ENCODE data around the gene LHFPL6. TPM values are rescaled to one million over a fixed set of nuclear protein-coding genes. Genes with fewer than 3 reads are reported as not detected.

Gene LHFPL6
- total and polyA plus RNA-seq, 2 experiments from 2014 or later: 91.2 to 111 TPM

GRCh38 chr13:39450176-39450575 lies 152.8 kb downstream of the LHFPL6 start:
- in situ Hi-C loops (cut with MboI): no loop called here
- TF ChIP-seq EZH2phosphoT487 (IDR thresholded peaks at IDR 0.05; ENCODE audit: insufficient read depth, low read depth): no peak

GRCh38 chr13:39448834-39449233 lies 154.2 kb downstream of the LHFPL6 start:
- DNase-seq: no peak
- Histone ChIP-seq H3K4me2 (ENCODE audit: unreplicated experiment) (no peak overlapping the region), H3K4me1 (ENCODE audit: insufficient read depth) (peaks cover 19% of the 10 kb centered on the region), H3K79me2 (ENCODE audit: insufficient read depth) (peaks cover 30% of the 10 kb centered on the region; the same call in 1 of the 2 replicates), H3F3A (ENCODE audit: insufficient read depth) (0 out of 2 replicates have a peak, but pooled peaks cover 6% of the 10 kb centered on the region), H4K20me1 (ENCODE audit: insufficient read depth) (0 out of 2 replicates have a peak, but pooled peaks cover 4% of the 10 kb centered on the region), H3K4me3 (no peak overlapping the region), H2AFZ (no peak overlapping the region), H3K9ac (no peak overlapping the region), H3K9me2 (ENCODE audit: insufficient read depth) (no peaks in the 10 kb centered on the region; the same call in 1 of the 2 replicates), H3K27ac (no peak overlapping the region), H3K27me3 (replicated peaks; ENCODE audit: insufficient read depth) (no peaks in the 10 kb centered on the region), H3K9me3 (ENCODE audit: low read depth) (no peaks in the 10 kb centered on the region), H3K36me3 (ENCODE audit: low read depth) (no peaks in the 10 kb centered on the region)
- in situ Hi-C loops (cut with MboI): no loop called here
- WGBS, 2 experiments (ENCODE audit: low coverage in 1 of 2, low lambda C conversion rate in 2 of 2, missing lambda C conversion rate in 2 of 2): 44 to 52% methylated on average over 3 of the region's 3 CpGs
- TF ChIP-seq EZH2 (IDR thresholded peaks at IDR 0.05; ENCODE audit: insufficient read depth, poor library complexity, severe bottlenecking): no peak
- TF ChIP-seq EZH2phosphoT487 (IDR thresholded peaks at IDR 0.05; ENCODE audit: insufficient read depth, low read depth): no peak

More at GRCh38 chr13:39450176-39450575, 152.8 kb downstream of the LHFPL6 start:
- no peak overlapping the region for H3K4me3 ChIP-seq
- no peaks in the 10 kb centered on the region for H3K9me3 ChIP-seq (ENCODE audit: low read depth)
- H2AFZ ChIP-seq: no peak overlapping the region
- H4K20me1 ChIP-seq (ENCODE audit: insufficient read depth): 0 out of 2 replicates have a peak, but pooled peaks cover 4% of the 10 kb centered on the region
- no peak overlapping the region for H3K9ac ChIP-seq
- H3F3A ChIP-seq (ENCODE audit: insufficient read depth): 0 out of 2 replicates have a peak, but pooled peaks cover 6% of the 10 kb centered on the region
- H3K27ac ChIP-seq: no peak overlapping the region
- H3K4me2 ChIP-seq (ENCODE audit: unreplicated experiment): no peak overlapping the region
- H3K9me2 ChIP-seq (ENCODE audit: insufficient read depth): no peaks in the 10 kb centered on the region; the same call in 1 of the 2 replicates
- no peaks in the 10 kb centered on the region for H3K27me3 ChIP-seq (replicated peaks; ENCODE audit: insufficient read depth)
- H3K36me3 ChIP-seq (ENCODE audit: low read depth): no peaks in the 10 kb centered on the region
- no peak for DNase-seq
- H3K4me1 ChIP-seq (ENCODE audit: insufficient read depth): peaks cover 19% of the 10 kb centered on the region
- H3K79me2 ChIP-seq (ENCODE audit: insufficient read depth): peaks cover 35% of the 10 kb centered on the region; the same call in 1 of the 2 replicates

- in situ Hi-C loops (cut with MboI): no loop called here
Observed at GRCh38 chr13:39446865-39447264, 156.1 kb downstream of the LHFPL6 start.

GRCh38 chr13:39444866-39445265 lies 158.1 kb downstream of the LHFPL6 start:
- no peaks in the 10 kb centered on the region for H3K9me3 ChIP-seq (ENCODE audit: low read depth)
- no peaks in the 10 kb centered on the region for H3K36me3 ChIP-seq (ENCODE audit: low read depth)
- H3K4me2 ChIP-seq (ENCODE audit: unreplicated experiment): no peak overlapping the region
- no peaks in the 10 kb centered on the region for H3K4me1 ChIP-seq (ENCODE audit: insufficient read depth)
- H3K9me2 ChIP-seq (ENCODE audit: insufficient read depth): no peaks in the 10 kb centered on the region; the same call in 1 of the 2 replicates
- 93 to 98% methylated on average over 2 of the region's 2 CpGs for WGBS, 2 experiments (ENCODE audit: low coverage in 1 of 2, low lambda C conversion rate in 2 of 2, missing lambda C conversion rate in 2 of 2)
- H3K4me3 ChIP-seq: no peak overlapping the region
- no peak for DNase-seq
- no peak for TF ChIP-seq EZH2 (IDR thresholded peaks at IDR 0.05; ENCODE audit: insufficient read depth, poor library complexity, severe bottlenecking)
- no peak for TF ChIP-seq EZH2phosphoT487 (IDR thresholded peaks at IDR 0.05; ENCODE audit: insufficient read depth, low read depth)
- H3F3A ChIP-seq (ENCODE audit: insufficient read depth): no peaks in the 10 kb centered on the region
- H3K9ac ChIP-seq: no peak overlapping the region
- no peak overlapping the region for H3K27ac ChIP-seq
- no peaks in the 10 kb centered on the region for H3K27me3 ChIP-seq (replicated peaks; ENCODE audit: insufficient read depth)
- in situ Hi-C loops (cut with MboI): no loop called here
- H4K20me1 ChIP-seq (ENCODE audit: insufficient read depth): no peaks in the 10 kb centered on the region
- peaks cover 9% of the 10 kb centered on the region; the same call in 1 of the 2 replicates for H3K79me2 ChIP-seq (ENCODE audit: insufficient read depth)
- H2AFZ ChIP-seq: no peak overlapping the region

More at GRCh38 chr13:39446865-39447264, 156.1 kb downstream of the LHFPL6 start:
- Histone ChIP-seq H3K4me2 (ENCODE audit: unreplicated experiment) (no peak overlapping the region), H3K36me3 (ENCODE audit: low read depth) (no peaks in the 10 kb centered on the region), H3F3A (ENCODE audit: insufficient read depth) (0 out of 2 replicates have a peak, but pooled peaks cover under 1% of the 10 kb centered on the region), H3K9me3 (ENCODE audit: low read depth) (no peaks in the 10 kb centered on the region), H3K27me3 (replicated peaks; ENCODE audit: insufficient read depth) (no peaks in the 10 kb centered on the region), H3K27ac (no peak overlapping the region), H3K9me2 (ENCODE audit: insufficient read depth) (no peaks in the 10 kb centered on the region; the same call in 1 of the 2 replicates), H4K20me1 (ENCODE audit: insufficient read depth) (0 out of 2 replicates have a peak, but pooled peaks cover 4% of the 10 kb centered on the region), H3K79me2 (ENCODE audit: insufficient read depth) (peaks cover 22% of the 10 kb centered on the region; the same call in 1 of the 2 replicates), H3K9ac (no peak overlapping the region), H3K4me1 (ENCODE audit: insufficient read depth) (peaks cover 8% of the 10 kb centered on the region), H2AFZ (no peak overlapping the region), H3K4me3 (no peak overlapping the region)
- no peak for DNase-seq
- TF ChIP-seq EZH2phosphoT487 (IDR thresholded peaks at IDR 0.05; ENCODE audit: insufficient read depth, low read depth): no peak
- 96 to 98% methylated on average over 4 of the region's 4 CpGs for whole genome bisulfite sequencing, 2 experiments (ENCODE audit: low coverage in 1 of 2, low lambda C conversion rate in 2 of 2, missing lambda C conversion rate in 2 of 2)

GRCh38 chr13:39433651-39434050 lies 169.3 kb downstream of the LHFPL6 start:
- Histone ChIP-seq H3K4me1 (ENCODE audit: insufficient read depth) (no peaks in the 10 kb centered on the region), H3K79me2 (ENCODE audit: insufficient read depth) (peaks cover 17% of the 10 kb centered on the region; the same call in 1 of the 2 replicates), H3K4me3 (no peak overlapping the region), H3K36me3 (ENCODE audit: low read depth) (no peaks in the 10 kb centered on the region), H3K27ac (no peak overlapping the region), H3K9ac (no peak overlapping the region), H3K9me2 (ENCODE audit: insufficient read depth) (no peaks in the 10 kb centered on the region), H3K27me3 (replicated peaks; ENCODE audit: insufficient read depth) (no peaks in the 10 kb centered on the region), H3F3A (ENCODE audit: insufficient read depth) (no peaks in the 10 kb centered on the region), H3K4me2 (ENCODE audit: unreplicated experiment) (no peak overlapping the region), H2AFZ (no peak overlapping the region), H3K9me3 (ENCODE audit: low read depth) (no peaks in the 10 kb centered on the region), H4K20me1 (ENCODE audit: insufficient read depth) (no peaks in the 10 kb centered on the region)
- no peak for DNase-seq
- in situ Hi-C loops (cut with MboI): no loop called here
- 0 to 4% methylated on average over 1 of the region's 1 CpG for WGBS, 2 experiments (ENCODE audit: low coverage in 1 of 2, low lambda C conversion rate in 2 of 2, missing lambda C conversion rate in 2 of 2)
- TF ChIP-seq EZH2phosphoT487 (IDR thresholded peaks at IDR 0.05; ENCODE audit: insufficient read depth, low read depth) (no peak), EZH2 (IDR thresholded peaks at IDR 0.05; ENCODE audit: insufficient read depth, poor library complexity, severe bottlenecking) (no peak)

Measured in GM23248 (cell line).